HG02943 (cell line): ENCODE measurements around the gene USP17L27.
"Not testable (repeated sequence)": the region's sequence is repeated elsewhere in the genome, so short reads cannot be mapped to it uniquely, and the experiment has no call there.

Experiments
- ATAC-seq: cut with Tn5 transposase; IDR thresholded peaks from one replicate; pipeline ENCODE4 v1.9.1; 2021; ENCODE audit warnings: mild to moderate bottlenecking, low read depth, moderate library complexity; ENCODE audit not compliant: unreplicated experiment

Gene USP17L27

GRCh38 chr4:9343848-9344247 is at the start of gene USP17L27:
Gene USP17L27 (plus strand): TSS chr4:9344148. CDS start chr4:9344148, 0 bp downstream.
- not testable (repeated sequence) for ATAC-seq

DNA sequence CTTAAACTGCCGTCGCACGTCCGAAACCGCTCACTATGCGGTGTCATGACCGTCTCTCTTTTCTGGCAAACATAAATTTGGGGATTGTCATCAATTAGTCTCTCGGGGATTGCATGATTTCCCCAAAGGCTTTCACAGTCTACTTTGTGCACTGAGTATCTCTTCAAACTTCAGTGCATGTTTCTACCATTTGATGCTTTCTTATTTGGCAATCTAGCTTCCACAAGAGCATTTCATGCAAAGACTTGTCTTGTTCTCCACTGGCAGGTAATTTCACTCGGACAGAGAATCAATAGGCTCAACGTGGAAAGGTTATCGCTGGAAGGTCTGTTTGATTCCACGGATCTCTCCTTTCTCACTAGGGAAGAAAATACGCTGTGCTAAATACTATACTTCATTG is 19.8 kb upstream of the USP17L27 start:
- ATAC-seq: not testable (repeated sequence)

DNA sequence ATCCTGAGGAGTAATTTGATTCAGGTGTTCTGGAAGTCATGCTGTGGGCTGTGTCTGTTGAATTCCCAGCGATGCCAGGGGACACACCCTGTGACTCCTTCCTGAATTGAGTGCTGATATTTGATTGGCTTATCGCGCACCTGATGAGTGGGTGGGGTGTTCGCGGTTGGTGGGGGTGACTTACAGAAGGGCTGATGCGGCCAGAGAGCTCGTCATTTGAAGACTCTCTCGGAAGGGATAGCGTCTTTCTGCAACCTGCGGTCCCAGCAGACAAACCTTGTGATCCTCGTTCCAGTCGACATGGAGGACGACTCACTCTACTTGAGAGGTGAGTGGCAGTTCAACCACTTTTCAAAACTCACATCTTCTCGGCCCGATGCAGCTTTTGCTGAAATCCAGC is 19.1 kb upstream of the USP17L27 start, which contains the start of gene USP17L24:
USP17L24 (plus strand) TSS at position 301 of the 400 bp plus-strand sequence; CDS start at position 301, 0 bp downstream.
- ATAC-seq: not testable (repeated sequence)

- not testable (repeated sequence) for ATAC-seq
These were observed 14.3 kb upstream of the USP17L27 start, which contains the start of gene USP17L25 for GRCh38 chr4:9329611-9330010. Gene USP17L25 (plus strand): TSS chr4:9329911. CDS start chr4:9329911, 0 bp downstream.

GRCh38 chr4:9334358-9334757 is 9.6 kb upstream of the USP17L27 start, which contains the start of gene USP17L26:
Gene USP17L26 (plus strand): TSS chr4:9334658. CDS start chr4:9334658, 0 bp downstream.
- not testable (repeated sequence) for ATAC-seq

GRCh38 chr4:9339103-9339502 is 4.8 kb upstream of the USP17L27 start, which contains the start of gene USP17L5:
Gene USP17L5 (plus strand): TSS chr4:9339403. CDS start chr4:9339403, 0 bp downstream.
- not testable (repeated sequence) for ATAC-seq

GRCh38 chr4:9348593-9348992 is 4.6 kb downstream of the USP17L27 start, which contains the start of gene USP17L28:
Gene USP17L28 (plus strand): TSS chr4:9348893. CDS start chr4:9348893, 0 bp downstream.
- not testable (repeated sequence) for ATAC-seq

DNA sequence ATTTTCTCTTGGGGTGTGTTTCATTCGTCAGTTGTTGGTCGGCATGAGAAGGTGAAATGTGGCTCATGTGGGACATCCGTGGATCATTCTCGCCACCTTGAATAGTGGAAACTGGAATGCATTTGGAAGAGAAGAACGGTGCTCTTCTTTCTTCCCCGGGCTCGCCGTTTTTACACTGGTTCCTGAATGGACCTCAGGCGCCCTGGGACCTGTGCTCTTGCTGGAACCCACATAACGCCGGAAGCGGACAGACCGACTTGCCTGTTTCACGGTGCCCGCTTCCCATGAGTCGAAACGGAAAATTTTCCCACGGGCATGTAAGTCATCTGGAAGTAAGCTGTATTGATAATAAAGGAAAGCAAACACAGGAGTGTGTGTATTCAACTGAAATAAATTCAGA is 6.9 kb downstream of the USP17L27 start:
- not testable (repeated sequence) for ATAC-seq

- not testable (repeated sequence) for ATAC-seq
These were observed 9.4 kb downstream of the USP17L27 start, which contains the start of gene USP17L29 for GRCh38 chr4:9353338-9353737. Gene USP17L29 (plus strand): TSS chr4:9353638. CDS start chr4:9353638, 0 bp downstream.

DNA sequence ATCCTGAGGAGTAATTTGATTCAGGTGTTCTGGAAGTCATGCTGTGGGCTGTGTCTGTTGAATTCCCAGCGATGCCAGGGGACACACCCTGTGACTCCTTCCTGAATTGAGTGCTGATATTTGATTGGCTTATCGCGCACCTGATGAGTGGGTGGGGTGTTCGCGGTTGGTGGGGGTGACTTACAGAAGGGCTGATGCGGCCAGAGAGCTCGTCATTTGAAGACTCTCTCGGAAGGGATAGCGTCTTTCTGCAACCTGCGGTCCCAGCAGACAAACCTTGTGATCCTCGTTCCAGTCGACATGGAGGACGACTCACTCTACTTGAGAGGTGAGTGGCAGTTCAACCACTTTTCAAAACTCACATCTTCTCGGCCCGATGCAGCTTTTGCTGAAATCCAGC is 18.9 kb downstream of the USP17L27 start, which contains the start of gene USP17L30:
USP17L30 (plus strand) TSS at position 301 of the 400 bp plus-strand sequence; CDS start at position 301, 0 bp downstream.
- ATAC-seq: not testable (repeated sequence)

DNA sequence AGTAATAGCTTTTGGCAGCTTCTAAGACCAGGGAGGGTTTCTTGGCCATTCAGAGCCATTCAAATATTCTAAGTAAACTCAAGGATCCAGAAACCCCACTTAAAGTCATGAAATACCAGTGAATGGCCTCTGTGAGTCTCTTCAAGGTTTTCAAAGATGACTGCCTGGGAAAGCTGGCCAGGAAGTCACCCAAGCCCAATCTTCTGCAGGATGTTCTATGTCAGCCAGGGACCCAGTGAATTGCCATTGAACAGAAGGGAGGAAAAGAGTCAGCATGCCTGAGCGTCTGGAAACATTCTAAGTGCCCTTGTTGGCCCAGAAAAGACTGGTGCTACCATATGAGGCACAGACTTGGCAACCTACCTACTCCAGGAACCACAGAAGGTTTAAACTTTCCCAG is 35.9 kb downstream of the USP17L27 start:
- ATAC-seq: not testable (repeated sequence)

GRCh38 chr4:9381012-9381534 is 37.1 kb downstream of the USP17L27 start:
- ATAC-seq: not testable (repeated sequence)

DNA sequence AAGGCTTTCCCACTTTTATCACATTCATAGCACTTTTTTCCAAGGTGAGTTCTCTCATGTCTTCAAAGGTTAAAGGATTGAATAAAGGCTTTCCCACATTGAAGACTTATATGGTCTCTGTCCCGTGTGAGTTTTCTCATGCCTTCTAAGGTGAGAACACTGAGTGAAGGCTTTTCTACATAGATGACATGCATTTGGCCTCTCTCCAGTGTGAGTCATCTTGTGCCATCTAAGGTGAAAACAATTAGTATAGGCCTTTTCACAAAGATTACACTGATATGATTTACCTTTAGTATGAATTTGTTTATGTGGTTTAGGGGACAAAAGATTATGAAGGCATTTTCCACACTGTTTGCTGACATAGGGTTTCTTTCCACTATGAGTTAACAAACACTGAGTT is 40.2 kb downstream of the USP17L27 start:
- no peak for ATAC-seq

DNA sequence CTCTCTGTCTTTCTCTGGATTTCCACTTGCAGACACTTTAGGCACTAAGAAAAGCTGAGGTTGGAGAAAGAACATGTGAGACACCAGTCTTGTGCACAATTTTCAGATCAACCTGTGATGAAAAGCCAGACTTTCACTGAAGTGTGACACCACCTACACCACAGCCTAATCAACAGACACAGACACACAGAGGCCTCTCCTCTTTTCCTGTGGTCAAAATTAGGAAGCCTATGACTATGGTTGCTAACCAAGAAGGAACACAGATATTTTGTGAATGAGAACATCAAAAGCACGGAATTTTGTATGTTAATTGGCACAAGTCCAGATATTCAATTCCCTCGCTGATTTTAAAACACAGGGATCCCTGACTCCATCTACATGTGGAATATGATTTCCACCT is 45.1 kb downstream of the USP17L27 start:
- not testable (repeated sequence) for ATAC-seq
